Stimulated activated memory B cell treated with anti-CD40 and anti-IgM and Interleukin-4, amounts not matched to agents 10 μg/mL and 1 μg/mL and 100 μg/mL, for 72 hours (primary cell): ENCODE data around the gene ZNF708.
"Not testable (repeated sequence)": the region's sequence is repeated elsewhere in the genome, so short reads cannot be mapped to it uniquely, and the experiment has no call there.

Experiments
- ATAC-seq: fragments of 150-1000 bp; cut with Tn5 transposase; 2 replicates; pipeline ENCODE4 v1.10.0; 2021
- H3K27ac Mint-ChIP-seq: one replicate; pipeline ENCODE4 v1.8.0; 2022; ENCODE audit warnings: mild to moderate bottlenecking, mixed read lengths
- H3K27me3 Mint-ChIP-seq: one replicate; pipeline ENCODE4 v1.8.0; 2022; ENCODE audit warnings: mixed read lengths
- H3K36me3 Mint-ChIP-seq: one replicate; pipeline ENCODE4 v1.8.0; 2022; ENCODE audit warnings: mixed read lengths
- H3K4me1 Mint-ChIP-seq: one replicate; pipeline ENCODE4 v1.8.0; 2022; ENCODE audit warnings: mixed read lengths
- H3K4me3 Mint-ChIP-seq: one replicate; pipeline ENCODE4 v1.8.0; 2022; ENCODE audit warnings: mild to moderate bottlenecking, moderate library complexity, mixed read lengths
- H3K9me3 Mint-ChIP-seq: one replicate; pipeline ENCODE4 v1.8.0; 2022; ENCODE audit warnings: mixed read lengths

ZNF708 gene

DNA sequence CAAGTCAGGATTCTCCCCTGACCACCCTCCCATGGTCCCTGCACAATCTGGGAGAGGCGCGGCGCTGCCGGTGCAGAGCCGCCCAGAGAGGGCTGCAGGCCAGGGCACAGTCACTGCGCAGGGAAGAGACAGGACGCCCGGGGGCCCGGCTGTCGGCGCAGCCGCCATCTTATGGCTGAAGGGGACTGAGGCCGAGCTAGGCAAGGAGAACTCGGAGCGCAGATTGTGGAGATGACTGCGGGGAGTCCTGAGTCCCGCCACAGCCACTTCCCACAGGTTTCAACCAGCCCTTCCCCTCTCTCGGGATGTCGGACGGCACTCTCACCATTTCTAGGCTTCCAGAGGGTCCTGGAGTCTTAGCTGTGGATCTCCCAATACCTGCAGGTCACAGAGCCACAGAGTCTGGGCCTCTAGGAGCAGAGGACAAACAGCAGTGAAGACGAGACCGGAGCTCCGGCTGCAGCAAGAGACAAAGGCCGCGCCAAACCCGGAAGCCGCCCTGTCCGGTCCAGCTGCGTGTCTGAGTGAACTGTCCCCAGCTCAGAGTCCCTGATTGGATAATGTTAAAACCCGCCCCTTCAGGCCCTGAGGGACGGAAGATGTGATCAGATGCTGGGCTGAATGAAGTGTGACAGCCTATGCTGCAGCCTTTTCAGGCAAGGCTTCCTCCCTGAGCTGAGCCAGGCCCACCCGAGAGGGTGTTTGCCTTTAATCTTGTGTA, at the start of gene ZNF708:
TSS of gene ZNF708 (minus strand) at position 526 of the 721 bp plus-strand sequence. CDS start at position 328, 198 bp downstream.
- Mint-ChIP-seq H3K4me3 (peak within 1 kb of the TSS; percentile 100), H3K4me1 (peaks cover 31% of the 10 kb centered on the region), H3K27ac (peak within 1 kb of the TSS; percentile 100), H3K36me3 (peaks cover 20% of the 10 kb centered on the region), H3K27me3 (no peaks in the 10 kb centered on the region), H3K9me3 (peaks cover 7% of the 10 kb centered on the region)
- ATAC-seq: peak; percentile 100

DNA sequence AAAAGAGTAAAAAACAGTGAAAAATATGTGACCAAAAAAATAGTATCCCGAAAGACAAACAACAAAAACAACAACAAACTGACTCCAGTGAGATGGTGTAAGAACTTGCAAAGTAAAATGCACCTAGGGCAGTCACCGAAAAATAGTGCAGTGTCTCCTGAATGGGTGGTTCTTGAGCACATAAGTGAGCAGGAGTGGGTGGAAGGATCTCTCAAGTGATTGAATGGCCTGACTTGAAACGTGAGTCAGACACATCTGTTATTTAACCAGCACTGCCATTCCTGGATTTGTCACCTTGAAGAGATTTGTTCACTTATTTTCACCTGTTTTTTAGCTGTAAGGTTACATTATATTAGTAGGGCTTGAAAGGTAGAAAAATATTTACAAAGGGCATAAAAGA, 33.1 kb upstream of the ZNF708 start:
- H3K9me3 Mint-ChIP-seq: no peaks in the 10 kb centered on the region
- peaks cover 49% of the 10 kb centered on the region for H3K36me3 Mint-ChIP-seq
- H3K27ac Mint-ChIP-seq: no peak overlapping the region
- ATAC-seq: no peak
- H3K27me3 Mint-ChIP-seq: no peaks in the 10 kb centered on the region
- no peak overlapping the region for H3K4me3 Mint-ChIP-seq
- peaks cover 5% of the 10 kb centered on the region for H3K4me1 Mint-ChIP-seq

DNA sequence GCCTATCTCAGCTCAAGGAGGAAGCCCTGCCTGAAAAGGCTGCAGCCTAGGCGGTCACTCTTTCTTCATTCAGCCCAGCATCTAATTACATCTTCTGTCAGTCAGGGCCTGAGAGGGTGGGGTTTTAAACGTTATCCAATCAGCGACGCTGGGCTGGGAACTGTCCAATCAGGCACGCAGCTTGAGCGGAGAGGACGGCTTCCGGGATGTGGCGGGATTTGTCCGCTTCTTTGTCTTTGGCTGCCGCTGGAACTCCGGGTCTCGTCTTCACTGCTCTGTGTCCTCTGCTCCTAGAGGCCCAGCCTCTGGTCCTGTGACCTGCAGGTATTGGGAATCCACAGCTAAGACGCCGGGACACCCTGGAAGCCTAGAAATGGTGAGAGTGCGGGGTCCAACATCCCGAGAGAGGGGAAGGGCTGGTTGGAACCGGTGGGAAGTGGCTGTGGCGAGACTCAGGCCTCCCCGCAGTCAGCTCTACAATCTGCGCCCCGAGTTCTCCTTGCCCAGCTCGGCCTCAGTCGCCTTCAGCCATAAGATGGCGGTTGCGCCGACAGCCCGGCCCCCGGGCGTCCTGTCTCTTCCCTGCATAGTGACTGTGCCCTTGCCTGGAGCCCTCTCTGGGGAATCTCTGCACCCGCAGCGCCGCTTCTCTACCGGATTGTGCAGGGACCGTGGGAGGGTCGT, 29.7 kb upstream of the ZNF708 start, which contains the start of gene ZNF738:
TSS of gene ZNF738 (plus strand) at position 233 of the 684 bp plus-strand sequence. CDS start at position 374, 141 bp downstream.
- H3K36me3 Mint-ChIP-seq: peaks cover 18% of the 10 kb centered on the region
- peaks cover 5% of the 10 kb centered on the region for H3K4me1 Mint-ChIP-seq

DNA sequence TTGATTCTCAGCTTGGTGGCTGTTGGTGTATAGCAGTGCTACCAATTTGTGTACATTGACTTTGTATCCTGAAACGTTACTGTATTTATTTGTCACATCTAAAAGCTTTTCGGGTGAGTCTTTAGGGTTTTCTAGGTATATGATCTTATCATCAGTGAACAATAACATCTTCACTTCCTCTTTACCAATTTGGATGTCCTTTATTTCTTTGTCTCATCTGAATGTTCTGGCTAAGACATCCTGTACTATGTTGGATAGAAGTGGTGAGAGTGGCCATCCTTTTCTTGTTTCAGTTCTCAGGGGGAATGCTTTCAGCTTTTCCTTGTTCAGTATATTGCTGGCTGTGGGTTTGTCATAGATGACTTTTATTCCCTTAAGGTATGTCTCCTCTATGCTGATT, 23.6 kb upstream of the ZNF708 start:
- H3K4me3 Mint-ChIP-seq: no peak overlapping the region

More for the DNA sequence above, 29.7 kb upstream of the ZNF708 start, which contains the start of gene ZNF738:
- Mint-ChIP-seq H3K9me3 (no peaks in the 10 kb centered on the region), H3K4me3 (peak within 1 kb of the TSS; percentile 99), H3K27me3 (no peaks in the 10 kb centered on the region), H3K27ac (peak within 1 kb of the TSS; percentile 98)
- peak; percentile 99 for ATAC-seq

DNA sequence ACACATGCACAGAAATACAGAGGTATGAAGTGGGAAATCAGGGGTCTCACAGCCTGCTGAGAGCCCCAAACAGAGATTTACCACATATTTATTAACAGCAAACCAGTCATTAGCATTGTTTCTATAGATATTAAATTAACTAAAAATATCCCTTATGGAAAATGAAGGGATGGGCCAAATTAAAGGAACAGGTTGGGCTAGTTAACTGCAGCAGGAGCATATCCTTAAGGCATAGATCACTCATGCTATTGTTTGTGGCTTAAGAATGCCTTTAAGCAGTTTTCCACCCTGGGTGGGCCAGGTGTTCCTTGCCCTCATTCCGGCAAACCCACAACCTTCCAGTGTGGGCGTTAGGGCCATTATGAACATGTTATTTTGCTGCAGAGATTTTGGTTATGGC, 15.6 kb upstream of the ZNF708 start:
- not testable (repeated sequence) for H3K36me3 Mint-ChIP-seq, ATAC-seq, H3K9me3 Mint-ChIP-seq, H3K27ac Mint-ChIP-seq, H3K4me3 Mint-ChIP-seq, H3K4me1 Mint-ChIP-seq, H3K27me3 Mint-ChIP-seq

More for the DNA sequence above, 23.6 kb upstream of the ZNF708 start:
- Mint-ChIP-seq H3K27me3 (no peaks in the 10 kb centered on the region), H3K27ac (no peak overlapping the region), H3K36me3 (no peaks in the 10 kb centered on the region), H3K4me1 (no peaks in the 10 kb centered on the region), H3K9me3 (peaks cover 8% of the 10 kb centered on the region)
- ATAC-seq: no peak

DNA sequence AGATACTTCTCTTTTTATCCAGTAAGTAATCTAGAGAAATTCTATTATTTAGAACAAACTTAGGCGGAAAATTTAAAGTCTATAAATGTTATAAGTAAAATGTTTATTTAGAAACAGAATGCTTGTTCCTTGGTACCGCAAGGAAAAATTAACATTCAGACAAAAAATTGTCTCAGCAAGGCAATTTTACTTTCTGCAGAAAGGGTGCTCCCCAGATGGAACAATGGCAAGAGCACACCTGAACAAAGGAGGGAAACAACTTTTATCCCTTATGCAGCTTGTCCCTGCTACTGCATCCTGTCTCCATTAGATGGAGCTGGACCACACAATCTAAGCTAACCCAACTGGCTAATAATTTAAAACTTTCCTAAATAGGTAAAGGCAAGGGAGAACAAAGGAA, 6.5 kb upstream of the ZNF708 start:
- no peak overlapping the region for H3K4me3 Mint-ChIP-seq
- no peaks in the 10 kb centered on the region for H3K4me1 Mint-ChIP-seq
- H3K9me3 Mint-ChIP-seq: peaks cover 4% of the 10 kb centered on the region
- no peaks in the 10 kb centered on the region for H3K27me3 Mint-ChIP-seq
- no peak for ATAC-seq
- no peaks in the 10 kb centered on the region for H3K36me3 Mint-ChIP-seq
- no peak overlapping the region for H3K27ac Mint-ChIP-seq

DNA sequence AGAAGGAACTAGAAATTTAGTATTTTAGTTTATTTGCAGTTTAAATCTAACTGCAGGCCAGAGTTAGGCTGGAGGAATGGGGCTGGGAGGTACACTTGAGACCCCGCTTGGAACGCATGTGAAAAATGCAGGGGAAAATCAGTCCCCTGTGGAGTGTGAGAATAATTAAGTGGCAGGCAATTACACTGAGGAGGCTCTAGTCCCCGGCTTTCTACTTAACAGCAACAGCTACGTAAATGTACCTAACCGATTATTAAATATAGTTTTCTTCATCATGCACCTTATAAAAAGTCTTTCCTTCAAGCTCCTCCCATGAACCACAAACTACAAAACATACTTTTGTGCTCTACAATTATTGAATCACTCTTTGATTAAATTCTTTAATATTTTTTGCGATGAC, 804 bp downstream of the ZNF708 start:
- H3K9me3 Mint-ChIP-seq: peaks cover 7% of the 10 kb centered on the region
- no peak for ATAC-seq
- H3K4me3 Mint-ChIP-seq: peak overlapping the region; percentile 100
- peaks cover 37% of the 10 kb centered on the region for H3K4me1 Mint-ChIP-seq
- H3K27ac Mint-ChIP-seq: peak overlapping the region; percentile 100
- no peaks in the 10 kb centered on the region for H3K27me3 Mint-ChIP-seq
- H3K36me3 Mint-ChIP-seq: peaks cover 25% of the 10 kb centered on the region

DNA sequence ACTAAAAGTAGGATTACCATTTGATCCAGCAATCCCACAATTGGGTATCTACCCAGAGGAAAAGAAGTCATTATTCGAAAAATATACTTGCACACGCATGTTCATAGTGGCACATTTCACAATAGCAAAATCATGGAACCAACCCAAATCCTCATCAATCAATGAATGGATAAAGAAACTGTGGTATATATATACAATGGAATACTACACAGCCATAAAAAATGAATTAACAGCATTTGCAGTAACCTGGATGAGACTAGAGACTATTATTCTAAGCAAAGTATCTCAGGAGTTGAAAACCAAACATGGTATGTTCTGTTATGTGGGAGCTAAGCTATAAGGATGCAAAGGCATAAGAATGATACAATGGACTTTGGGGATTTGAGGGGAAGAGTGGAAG, 3.0 kb downstream of the ZNF708 start:
- Mint-ChIP-seq H3K27me3 (no peaks in the 10 kb centered on the region), H3K4me1 (peaks cover 52% of the 10 kb centered on the region), H3K9me3 (peaks cover 14% of the 10 kb centered on the region), H3K4me3 (no peak overlapping the region), H3K27ac (no peak overlapping the region), H3K36me3 (peaks cover 44% of the 10 kb centered on the region)
- no peak for ATAC-seq

DNA sequence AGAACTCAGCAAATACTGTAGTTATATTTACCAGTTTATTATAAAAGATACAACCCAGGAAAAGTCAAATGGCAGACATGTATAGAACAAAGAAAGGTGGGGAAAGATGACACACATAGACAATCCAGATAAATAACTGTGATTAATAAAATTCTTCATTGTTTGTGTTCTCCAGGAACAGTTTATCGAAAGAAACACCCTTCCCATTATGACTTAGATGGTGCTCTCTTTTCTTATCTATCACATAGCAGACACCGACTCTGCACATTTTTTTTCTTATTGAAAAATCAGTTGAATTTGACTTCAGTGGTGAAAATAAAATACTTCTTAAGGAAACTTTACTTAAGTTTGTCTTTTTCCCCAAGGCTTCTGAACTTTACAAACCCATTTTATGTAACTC, 6.2 kb downstream of the ZNF708 start:
- Mint-ChIP-seq H3K27ac (no peak overlapping the region), H3K9me3 (peaks cover 14% of the 10 kb centered on the region), H3K36me3 (peaks cover 56% of the 10 kb centered on the region), H3K27me3 (no peaks in the 10 kb centered on the region), H3K4me1 (peaks cover 54% of the 10 kb centered on the region), H3K4me3 (no peak overlapping the region)
- ATAC-seq: no peak

DNA sequence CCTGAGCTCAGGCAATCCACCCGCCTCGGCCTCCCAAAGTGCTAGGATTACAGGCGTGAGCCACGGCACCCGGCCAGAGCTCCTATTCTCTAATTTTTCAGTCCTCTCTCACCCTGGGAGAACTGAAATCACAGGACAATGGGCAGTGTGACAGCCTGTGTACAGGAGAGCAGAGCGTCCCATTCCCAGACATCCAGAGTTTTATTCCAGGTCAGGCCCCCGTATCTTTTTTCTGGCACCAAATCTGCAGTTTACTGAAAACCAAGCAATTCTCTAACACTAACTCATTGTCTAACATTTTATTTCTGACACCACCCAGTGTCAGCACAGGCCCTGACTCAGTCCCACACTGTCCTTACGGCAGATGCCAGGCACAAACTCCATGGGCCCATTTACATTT, 6.7 kb downstream of the ZNF708 start:
- peaks cover 14% of the 10 kb centered on the region for H3K9me3 Mint-ChIP-seq
- H3K27ac Mint-ChIP-seq: no peak overlapping the region

DNA sequence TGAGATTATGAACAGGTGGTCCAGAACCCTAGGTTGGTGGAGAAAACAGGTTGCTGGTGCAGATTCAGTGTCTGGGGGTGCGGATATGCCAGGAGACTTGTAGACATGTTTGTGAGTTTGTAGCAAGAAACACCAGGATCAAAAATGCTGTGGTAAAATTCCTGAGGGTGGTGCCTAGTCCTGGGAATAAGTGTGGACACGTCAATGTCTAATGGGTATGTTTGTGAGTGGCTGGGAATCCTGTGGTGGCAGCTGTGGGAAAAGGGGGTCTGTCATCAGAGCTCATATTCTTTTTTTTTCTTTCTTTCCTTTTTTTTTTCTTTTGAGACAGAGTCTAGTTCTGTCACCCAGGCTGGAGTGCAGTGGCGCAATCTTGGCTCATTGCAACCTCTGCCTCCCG, 7.2 kb downstream of the ZNF708 start:
- Mint-ChIP-seq H3K9me3 (peaks cover 14% of the 10 kb centered on the region), H3K27ac (no peak overlapping the region), H3K4me3 (no peak overlapping the region)

More for the DNA sequence above, 6.7 kb downstream of the ZNF708 start:
- H3K36me3 Mint-ChIP-seq: peaks cover 56% of the 10 kb centered on the region
- no peak overlapping the region for H3K4me3 Mint-ChIP-seq
- no peak for ATAC-seq
- peaks cover 49% of the 10 kb centered on the region for H3K4me1 Mint-ChIP-seq
- H3K27me3 Mint-ChIP-seq: no peaks in the 10 kb centered on the region

DNA sequence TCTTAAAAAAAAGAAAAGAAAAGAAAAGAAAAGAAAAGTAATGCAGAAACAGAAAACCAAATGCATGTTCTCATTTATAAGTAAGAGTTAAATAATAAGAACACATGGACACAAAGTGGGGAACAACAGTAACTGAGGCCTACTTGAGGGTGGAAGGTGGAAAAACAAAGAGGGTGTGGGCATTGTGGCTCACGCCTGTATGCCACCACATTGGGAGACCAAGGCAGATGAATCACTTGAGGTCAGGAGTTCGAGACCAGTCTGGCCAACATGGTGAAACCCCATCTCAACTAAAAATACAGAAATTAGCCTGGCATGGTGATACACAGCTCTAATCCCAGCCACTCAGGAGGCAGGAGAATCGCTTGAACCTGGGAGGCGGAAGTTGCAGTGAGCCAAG, 8.1 kb downstream of the ZNF708 start:
- Mint-ChIP-seq H3K4me3 (no peak overlapping the region), H3K9me3 (peaks cover 11% of the 10 kb centered on the region), H3K27me3 (no peaks in the 10 kb centered on the region), H3K4me1 (peaks cover 43% of the 10 kb centered on the region), H3K36me3 (peaks cover 49% of the 10 kb centered on the region), H3K27ac (peak overlapping the region; percentile 46)
- ATAC-seq: no peak

More for the DNA sequence above, 7.2 kb downstream of the ZNF708 start:
- ATAC-seq: no peak
- Mint-ChIP-seq H3K4me1 (peaks cover 49% of the 10 kb centered on the region), H3K27me3 (no peaks in the 10 kb centered on the region), H3K36me3 (peaks cover 56% of the 10 kb centered on the region)

DNA sequence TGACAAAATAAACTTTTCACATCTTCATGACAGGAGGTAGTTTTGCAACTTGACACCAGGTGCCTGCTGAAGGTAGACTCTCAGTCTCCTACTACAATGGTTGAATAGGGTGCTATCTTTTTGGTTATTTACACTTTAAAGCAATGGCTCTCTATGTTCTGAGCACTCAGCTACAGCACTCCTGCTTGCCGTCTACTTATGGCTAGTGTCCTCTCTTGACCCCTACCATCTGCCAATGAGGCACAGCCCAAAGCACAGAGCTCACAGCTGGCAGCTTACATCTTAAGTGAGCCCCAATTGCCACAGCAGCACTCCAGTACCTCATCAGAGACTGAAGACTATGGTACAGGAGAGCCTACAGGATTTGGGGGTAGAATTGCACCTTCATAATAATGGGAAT, 11.4 kb downstream of the ZNF708 start:
- no peak for ATAC-seq
- Mint-ChIP-seq H3K4me3 (no peak overlapping the region), H3K27me3 (no peaks in the 10 kb centered on the region), H3K4me1 (peaks cover 32% of the 10 kb centered on the region), H3K27ac (no peak overlapping the region), H3K36me3 (peaks cover 45% of the 10 kb centered on the region), H3K9me3 (peaks cover 7% of the 10 kb centered on the region)

DNA sequence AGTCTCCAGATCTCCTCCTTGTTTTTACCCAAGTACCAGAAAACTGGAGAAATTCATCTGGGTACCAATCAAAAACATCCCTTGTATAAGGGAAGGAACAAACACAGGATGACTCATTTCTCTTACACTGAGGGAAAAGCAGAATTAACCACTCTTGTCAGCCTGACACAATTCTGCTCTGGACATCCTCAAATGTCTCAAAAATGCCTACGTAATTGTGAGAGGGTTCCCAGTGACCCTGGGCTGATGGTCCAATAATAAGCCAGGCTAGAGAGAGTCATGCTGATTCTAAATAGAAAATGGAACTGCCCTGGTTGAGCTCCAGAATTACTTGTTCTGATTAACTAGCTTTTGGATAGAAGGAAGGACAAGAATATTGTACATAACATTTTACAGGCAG, 14.5 kb downstream of the ZNF708 start:
- Mint-ChIP-seq H3K36me3 (peaks cover 41% of the 10 kb centered on the region), H3K4me3 (no peak overlapping the region), H3K27ac (no peak overlapping the region), H3K9me3 (no peaks in the 10 kb centered on the region), H3K27me3 (no peaks in the 10 kb centered on the region), H3K4me1 (peaks cover 13% of the 10 kb centered on the region)
- ATAC-seq: no peak

DNA sequence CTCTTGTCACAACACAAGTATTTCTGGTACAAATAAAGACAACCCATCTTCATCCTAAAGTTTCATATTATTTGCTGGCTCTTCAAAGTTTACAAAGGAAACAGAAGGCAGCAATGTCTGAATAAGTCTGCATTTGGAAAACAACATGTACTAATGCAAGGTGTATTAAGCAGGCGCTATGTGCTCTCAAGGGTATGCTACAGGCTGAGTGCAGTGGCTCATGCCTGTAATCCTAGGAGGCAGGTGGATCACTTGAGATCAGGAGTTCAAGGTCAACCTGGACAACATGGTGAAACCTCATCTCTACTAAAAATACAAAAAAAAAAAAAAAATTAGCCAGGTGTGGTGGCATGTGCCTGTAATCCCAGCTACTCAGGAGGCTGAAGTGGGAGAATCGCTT, 16.4 kb downstream of the ZNF708 start:
- peaks cover 56% of the 10 kb centered on the region for H3K36me3 Mint-ChIP-seq
- H3K9me3 Mint-ChIP-seq, H3K4me3 Mint-ChIP-seq, H3K27ac Mint-ChIP-seq, ATAC-seq, H3K27me3 Mint-ChIP-seq: not testable (repeated sequence)
- H3K4me1 Mint-ChIP-seq: peaks cover 21% of the 10 kb centered on the region

DNA sequence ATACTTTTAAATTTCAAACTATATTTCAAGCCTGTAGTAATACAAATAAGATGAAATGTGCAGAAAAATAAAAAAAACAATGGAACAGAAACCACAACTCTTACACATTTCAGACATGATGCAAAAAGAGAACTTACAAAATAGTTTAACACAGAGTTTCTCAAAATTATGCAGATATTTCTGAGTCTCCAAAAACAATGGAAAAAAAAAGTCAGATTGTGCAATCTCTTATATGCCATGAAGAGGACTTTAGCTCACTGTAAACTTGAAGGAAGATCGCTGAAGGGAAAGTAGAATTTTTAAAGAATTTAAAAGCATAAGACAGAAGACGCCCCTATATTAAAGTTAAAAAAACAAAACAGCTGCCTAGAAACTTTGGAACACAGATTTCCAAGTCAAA, 20.4 kb downstream of the ZNF708 start:
- H3K27ac Mint-ChIP-seq: no peak overlapping the region
- peaks cover 14% of the 10 kb centered on the region for H3K4me1 Mint-ChIP-seq
- no peaks in the 10 kb centered on the region for H3K9me3 Mint-ChIP-seq
- peaks cover 74% of the 10 kb centered on the region for H3K36me3 Mint-ChIP-seq
- H3K27me3 Mint-ChIP-seq: no peaks in the 10 kb centered on the region
- ATAC-seq: no peak
- H3K4me3 Mint-ChIP-seq: no peak overlapping the region
